ENCODE results near the gene ZMYND8. TPM values are rescaled to one million over a fixed set of nuclear protein-coding genes. Genes with fewer than 3 reads are reported as not detected.

The ZMYND8 gene
- total RNA-seq, 2 donors from 2014 or later = 22.0 to 35.3 TPM

DNA sequence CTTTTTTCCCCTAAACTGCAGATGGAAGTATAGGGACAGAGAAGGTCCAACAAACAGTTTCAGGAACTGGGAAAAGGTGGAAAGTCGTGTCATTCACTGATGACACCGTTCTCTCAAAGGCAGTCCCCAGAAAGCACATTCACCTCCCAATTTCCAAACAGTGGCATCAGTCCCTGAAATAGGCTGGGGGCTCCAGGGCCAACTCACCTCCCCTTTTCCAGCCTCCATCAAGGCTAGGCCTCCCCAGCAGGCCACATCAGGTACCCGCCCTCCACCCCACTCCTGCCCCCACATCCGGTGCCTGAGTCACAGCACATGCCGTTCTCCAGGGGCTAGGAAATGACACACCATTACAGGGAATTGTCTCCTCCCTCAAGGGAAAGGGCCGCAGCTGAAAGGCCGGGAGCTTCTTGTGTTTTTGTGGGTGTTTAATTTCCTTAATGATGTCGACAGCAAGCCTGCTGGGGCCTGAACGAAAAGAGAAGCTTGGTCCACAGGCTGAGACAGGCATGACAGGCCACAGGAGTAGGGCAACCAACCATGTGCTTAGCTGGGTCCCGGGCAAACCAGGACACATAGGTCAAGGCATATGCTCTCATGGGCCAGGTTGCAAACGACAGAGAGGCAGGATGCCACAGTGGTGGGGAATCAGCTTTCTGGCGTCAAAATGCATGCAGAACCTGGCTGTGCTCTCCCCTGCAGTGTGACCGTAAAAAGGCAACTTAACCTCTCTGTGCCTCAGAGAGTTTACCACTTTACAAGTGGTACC lies 39.2 kb downstream of the ZMYND8 start:
- Histone ChIP-seq H3K4me1 (peaks cover 0 to 86% of the 10 kb centered on the region in 2 donors), H3K27me3 (no peaks in the 10 kb centered on the region), H3K27ac (peak overlapping the region; percentile 94 to 98), H3K9me3 (no peaks in the 10 kb centered on the region), H3K36me3 (no peaks in the 10 kb centered on the region), H3K4me3 (no peak overlapping the region)
- TF ChIP-seq, protein P1, sequence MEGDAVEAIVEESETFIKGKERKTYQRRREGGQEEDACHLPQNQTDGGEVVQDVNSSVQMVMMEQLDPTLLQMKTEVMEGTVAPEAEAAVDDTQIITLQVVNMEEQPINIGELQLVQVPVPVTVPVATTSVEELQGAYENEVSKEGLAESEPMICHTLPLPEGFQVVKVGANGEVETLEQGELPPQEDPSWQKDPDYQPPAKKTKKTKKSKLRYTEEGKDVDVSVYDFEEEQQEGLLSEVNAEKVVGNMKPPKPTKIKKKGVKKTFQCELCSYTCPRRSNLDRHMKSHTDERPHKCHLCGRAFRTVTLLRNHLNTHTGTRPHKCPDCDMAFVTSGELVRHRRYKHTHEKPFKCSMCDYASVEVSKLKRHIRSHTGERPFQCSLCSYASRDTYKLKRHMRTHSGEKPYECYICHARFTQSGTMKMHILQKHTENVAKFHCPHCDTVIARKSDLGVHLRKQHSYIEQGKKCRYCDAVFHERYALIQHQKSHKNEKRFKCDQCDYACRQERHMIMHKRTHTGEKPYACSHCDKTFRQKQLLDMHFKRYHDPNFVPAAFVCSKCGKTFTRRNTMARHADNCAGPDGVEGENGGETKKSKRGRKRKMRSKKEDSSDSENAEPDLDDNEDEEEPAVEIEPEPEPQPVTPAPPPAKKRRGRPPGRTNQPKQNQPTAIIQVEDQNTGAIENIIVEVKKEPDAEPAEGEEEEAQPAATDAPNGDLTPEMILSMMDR (IDR thresholded peaks at IDR 0.05) = no peak
- peak; percentile 95 for DNase-seq (ENCODE audit: low spot score)

DNA sequence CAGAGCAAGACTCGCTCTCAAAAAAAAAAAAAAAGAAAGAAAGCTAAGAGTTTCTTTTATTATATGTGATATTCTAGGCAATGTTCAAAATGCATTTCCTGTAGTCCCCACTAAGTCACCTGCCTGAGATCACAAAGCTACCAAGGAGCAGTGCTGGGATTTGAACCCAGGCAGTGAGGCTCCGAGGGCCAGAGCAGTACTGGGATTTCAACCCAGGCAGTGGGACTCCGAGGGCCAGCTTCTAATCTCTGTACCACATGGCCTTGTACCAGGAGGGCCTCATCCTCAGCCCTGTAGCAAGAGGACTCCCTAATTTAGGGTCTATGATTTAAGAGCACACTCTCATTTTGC lies 39.7 kb downstream of the ZMYND8 start:
- no peak for DNase-seq (ENCODE audit: low spot score)
- Histone ChIP-seq H3K27ac (peak overlapping the region; percentile 94 to 98), H3K4me1 (peaks cover 0 to 88% of the 10 kb centered on the region in 2 donors), H3K9me3 (no peaks in the 10 kb centered on the region), H3K4me3 (no peak overlapping the region), H3K36me3 (no peaks in the 10 kb centered on the region), H3K27me3 (no peaks in the 10 kb centered on the region)
- TF ChIP-seq, protein P1 (IDR thresholded peaks at IDR 0.05) = no peak

DNA sequence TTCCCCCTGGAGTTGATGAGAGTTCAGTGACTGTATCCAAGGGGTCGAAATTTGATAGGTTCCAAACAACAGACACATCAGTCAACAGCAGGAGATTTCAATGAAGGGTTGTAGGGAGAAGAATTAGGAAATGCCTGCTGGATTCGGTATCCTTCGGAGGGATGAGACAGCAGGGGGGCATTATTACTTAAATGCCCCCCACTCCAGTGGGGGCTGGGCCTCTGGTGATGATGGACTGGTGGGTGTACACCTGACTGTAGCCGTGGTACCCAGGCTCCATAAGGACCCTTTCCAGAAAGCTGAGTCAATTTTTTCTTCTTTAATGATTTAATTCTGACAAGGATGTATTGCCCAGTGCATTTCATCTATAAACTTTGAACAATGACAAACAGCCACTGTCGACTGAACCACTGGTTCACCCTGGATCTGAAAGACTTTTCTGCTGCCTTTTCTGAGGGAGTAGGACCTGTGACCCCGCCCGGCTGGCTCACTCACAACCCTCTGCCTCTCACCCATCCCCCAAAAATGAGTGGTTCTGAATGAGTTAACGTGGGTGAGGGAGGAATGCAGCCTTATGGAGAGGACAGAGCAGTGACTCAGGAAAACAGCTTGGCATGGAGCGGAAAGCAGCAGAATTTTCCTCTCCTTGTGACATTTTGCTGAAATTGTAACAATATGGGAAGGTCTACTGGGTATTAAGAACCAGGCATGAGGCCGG lies 41.0 kb downstream of the ZMYND8 start:
- DNase-seq (ENCODE audit: low spot score) = no peak
- no peak overlapping the region for H3K4me3 ChIP-seq
- peak overlapping the region; percentile 94 to 98 for H3K27ac ChIP-seq
- H3K9me3 ChIP-seq = no peaks in the 10 kb centered on the region
- no peaks in the 10 kb centered on the region for H3K36me3 ChIP-seq
- TF ChIP-seq, protein P1 (IDR thresholded peaks at IDR 0.05) = no peak
- H3K4me1 ChIP-seq = peaks cover 0 to 76% of the 10 kb centered on the region in 2 donors
- H3K27me3 ChIP-seq = no peaks in the 10 kb centered on the region

DNA sequence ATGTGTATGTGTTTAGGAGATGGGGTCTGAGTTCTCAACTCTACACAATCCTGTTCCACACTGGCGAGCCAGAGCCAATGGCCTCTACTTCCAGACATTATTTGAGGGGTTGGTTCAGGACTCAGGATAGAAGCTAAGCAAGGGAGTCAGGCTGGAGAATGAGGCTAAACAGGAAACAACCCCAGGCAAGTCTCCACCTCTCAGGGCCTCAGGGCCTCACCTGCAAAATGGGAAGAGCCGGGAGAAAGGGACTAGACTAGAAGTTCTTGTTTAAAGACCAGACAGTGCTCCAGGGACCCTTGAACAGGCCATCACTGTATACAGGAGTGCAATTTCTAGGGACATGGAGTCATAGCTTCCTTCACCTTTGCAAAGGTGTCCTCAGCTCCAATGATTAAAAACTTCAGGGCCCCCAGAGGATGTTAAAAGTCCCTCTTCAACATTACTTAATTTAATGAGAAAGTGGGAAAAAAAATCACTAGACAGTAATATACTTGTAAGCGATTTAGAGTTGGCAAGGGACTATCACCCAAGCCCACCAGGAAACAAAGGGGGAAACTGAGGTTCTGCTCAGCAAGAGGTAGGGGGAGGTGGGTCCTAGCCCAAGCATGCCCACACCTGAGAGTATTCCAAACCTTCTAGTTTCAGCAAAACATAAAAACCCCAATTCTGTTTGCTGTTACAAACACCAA lies 41.7 kb downstream of the ZMYND8 start:
- Histone ChIP-seq H3K27ac (peak overlapping the region; percentile 94 to 98), H3K4me3 (no peak overlapping the region), H3K4me1 (peaks cover 0 to 76% of the 10 kb centered on the region in 2 donors), H3K27me3 (no peaks in the 10 kb centered on the region), H3K36me3 (peaks cover 3% of the 10 kb centered on the region), H3K9me3 (no peaks in the 10 kb centered on the region)
- DNase-seq (ENCODE audit: low spot score) = no peak
- TF ChIP-seq, protein P1 (IDR thresholded peaks at IDR 0.05) = no peak

DNA sequence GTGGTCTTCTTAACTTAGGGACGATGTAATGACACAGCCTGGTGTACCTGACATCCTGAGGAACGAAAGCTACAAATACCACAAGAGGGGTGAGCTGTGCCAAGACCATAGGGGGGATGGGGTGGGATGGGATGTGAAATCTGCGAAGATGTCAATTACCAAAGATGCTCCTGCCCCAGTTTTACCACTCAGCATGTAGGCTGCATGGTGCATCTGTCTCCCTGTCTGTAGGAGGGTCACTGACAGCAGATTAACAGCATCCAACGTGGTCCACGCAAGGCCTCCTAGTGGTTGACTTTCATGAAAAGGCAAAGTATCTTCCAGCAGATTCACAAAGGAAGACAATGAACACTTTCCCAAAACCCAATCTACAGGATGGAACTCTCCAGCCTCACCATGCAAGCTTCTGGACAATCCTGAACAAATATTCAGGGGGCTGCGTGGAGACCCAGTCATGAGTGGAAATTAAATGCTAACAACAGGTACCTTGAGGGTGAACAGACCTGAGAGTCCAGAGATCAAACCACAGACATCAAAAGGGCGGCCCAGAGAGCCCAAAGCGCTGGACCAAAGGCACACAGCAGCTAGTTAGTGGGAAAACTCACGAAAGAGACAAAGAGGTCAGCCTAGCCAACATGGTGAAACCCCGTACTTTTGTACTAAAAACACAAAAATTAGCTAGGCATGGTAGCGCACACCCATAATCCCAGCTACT lies 44.4 kb downstream of the ZMYND8 start:
- TF ChIP-seq, protein P1 (IDR thresholded peaks at IDR 0.05) = no peak

More for the DNA sequence above, 44.4 kb downstream of the ZMYND8 start:
- peaks cover 16% of the 10 kb centered on the region for H3K36me3 ChIP-seq
- DNase-seq (ENCODE audit: low spot score) = no peak
- H3K4me1 ChIP-seq = peaks cover 0 to 62% of the 10 kb centered on the region in 2 donors
- peak overlapping the region; percentile 94 to 98 for H3K27ac ChIP-seq
- H3K4me3 ChIP-seq = no peak overlapping the region
- no peaks in the 10 kb centered on the region for H3K27me3 ChIP-seq
- H3K9me3 ChIP-seq = no peaks in the 10 kb centered on the region

Data from right atrium auricular region (tissue), 2 donors.